ENCODE results near the gene LY6G5C. TPM values are rescaled to one million over a fixed set of nuclear protein-coding genes. Genes with fewer than 3 reads are reported as not detected.

The LY6G5C gene, protein sequence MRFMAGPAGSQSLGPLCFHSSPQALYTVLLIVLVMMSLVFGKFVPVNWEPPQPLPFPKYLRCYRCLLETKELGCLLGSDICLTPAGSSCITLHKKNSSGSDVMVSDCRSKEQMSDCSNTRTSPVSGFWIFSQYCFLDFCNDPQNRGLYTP
- 0.94 TPM in 1 of 2 replicates, not detected in the other for total RNA-seq (2014; rRNA removed; shearing (Covaris generic))

DNA sequence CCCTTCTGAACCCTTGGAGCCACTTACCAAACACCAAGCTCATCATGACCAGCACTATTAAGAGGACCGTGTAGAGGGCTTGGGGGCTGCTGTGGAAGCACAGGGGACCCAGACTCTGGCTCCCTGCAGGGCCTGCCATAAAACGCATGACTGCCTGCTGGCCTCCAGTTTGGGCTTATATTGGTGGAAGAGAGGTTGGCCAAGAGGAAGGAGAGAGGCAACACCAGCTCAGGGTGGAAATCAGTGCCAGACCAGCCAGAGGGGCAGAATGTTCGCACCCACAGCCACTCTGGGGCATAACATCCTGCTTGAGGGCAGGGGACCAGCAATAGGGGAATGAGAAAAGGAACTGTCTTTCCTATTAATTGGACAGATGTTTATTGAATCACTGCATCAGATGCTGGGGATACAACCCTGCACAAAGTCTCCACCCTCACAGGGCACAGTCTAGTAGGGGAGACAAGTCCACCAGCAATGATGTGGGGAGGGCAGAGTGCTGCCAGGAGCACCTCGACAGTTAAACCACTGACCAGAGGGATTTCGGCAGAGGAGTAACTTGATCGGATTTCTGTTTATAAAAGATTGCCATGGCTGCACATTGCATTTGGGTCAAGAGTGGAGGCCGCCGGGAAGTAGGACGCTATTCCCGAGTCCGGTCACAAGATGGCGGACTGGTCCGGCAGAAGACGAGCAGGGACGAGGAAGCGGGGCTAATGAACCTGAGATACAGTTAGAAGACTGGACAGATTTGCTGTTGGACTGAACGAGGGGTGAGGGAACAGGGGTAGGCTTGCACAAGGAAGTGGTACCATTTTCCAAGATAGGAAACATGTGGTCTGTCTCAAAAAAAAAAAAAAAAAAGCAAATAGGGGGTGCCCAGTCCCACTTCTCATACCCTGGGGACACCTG is at the start of gene LY6G5C:
Gene LY6G5C (minus strand): TSS at position 842 of the 909 bp plus-strand sequence. CDS start 694 bp downstream, at position 148.

DNA sequence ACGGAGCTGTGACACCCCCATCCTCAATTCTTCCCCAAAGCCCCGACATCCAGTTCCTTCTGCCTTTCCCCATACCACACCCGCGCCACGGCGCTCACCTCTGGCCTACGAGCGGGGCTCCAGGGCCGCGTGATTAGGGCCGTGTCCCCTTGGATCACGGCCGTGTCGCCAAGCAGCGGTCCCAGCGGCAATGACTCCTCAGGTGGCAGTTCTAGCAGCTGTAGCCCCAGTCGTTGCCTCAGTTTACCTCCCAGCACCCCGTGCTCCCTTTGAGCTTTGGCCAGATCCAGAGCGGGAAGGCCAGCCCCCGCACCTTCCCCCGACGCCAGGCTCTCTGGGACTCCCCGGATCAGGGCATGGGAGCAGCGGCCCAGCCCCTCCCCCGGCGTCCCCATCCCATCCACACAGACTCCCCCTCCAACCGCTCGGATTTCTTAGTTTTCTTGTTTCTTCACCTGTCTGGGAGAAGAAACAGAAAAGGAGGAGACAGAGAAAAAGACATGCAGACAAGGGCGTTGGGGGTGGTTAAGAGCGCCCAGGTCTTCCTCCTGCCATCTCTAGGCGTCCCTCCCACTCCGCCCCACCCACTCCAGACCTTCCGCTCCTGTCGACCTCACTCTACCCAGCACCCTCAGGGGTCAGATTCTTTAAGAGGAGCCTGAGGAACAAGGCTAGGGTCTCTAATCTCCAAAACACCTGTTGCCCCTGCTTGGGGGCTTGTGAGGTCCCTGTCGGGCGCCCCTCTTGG is 48.1 kb upstream of the LY6G5C start, which contains the start of gene DDAH2:
Gene DDAH2 (minus strand): TSS at position 533 of the 748 bp plus-strand sequence. CDS start 138 bp downstream, at position 395.

DNA sequence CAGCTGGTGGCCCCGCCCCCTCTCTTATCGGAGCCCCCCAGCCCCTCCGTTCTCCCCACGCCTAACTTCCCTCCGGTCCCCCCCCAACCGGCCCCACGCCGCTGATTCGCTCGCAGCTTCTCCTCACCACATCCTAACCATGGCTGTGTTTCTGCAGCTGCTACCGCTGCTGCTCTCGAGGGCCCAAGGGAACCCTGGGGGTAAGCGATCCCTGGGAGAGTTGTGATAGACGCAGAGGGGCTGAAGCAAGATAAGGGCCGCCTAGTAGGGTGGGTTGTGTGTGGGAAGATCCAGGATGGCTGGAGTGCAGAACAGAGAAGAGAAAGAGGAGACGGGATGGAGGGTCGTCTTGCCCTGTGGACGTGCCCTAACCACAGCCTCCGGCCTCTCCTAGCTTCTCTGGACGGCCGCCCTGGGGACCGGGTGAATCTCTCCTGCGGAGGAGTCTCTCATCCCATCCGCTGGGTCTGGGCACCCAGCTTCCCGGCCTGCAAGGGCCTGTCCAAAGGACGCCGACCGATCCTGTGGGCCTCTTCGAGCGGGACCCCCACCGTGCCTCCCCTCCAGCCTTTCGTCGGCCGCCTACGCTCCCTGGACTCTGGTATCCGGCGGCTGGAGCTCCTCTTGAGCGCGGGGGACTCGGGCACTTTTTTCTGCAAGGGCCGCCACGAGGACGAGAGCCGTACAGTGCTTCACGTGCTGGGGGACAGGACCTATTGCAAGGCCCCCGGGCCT is 42.5 kb upstream of the LY6G5C start, which contains the start of gene MPIG6B:
Gene MPIG6B (plus strand): TSS at position 129 of the 735 bp plus-strand sequence. CDS start 11 bp downstream, at position 140.

DNA sequence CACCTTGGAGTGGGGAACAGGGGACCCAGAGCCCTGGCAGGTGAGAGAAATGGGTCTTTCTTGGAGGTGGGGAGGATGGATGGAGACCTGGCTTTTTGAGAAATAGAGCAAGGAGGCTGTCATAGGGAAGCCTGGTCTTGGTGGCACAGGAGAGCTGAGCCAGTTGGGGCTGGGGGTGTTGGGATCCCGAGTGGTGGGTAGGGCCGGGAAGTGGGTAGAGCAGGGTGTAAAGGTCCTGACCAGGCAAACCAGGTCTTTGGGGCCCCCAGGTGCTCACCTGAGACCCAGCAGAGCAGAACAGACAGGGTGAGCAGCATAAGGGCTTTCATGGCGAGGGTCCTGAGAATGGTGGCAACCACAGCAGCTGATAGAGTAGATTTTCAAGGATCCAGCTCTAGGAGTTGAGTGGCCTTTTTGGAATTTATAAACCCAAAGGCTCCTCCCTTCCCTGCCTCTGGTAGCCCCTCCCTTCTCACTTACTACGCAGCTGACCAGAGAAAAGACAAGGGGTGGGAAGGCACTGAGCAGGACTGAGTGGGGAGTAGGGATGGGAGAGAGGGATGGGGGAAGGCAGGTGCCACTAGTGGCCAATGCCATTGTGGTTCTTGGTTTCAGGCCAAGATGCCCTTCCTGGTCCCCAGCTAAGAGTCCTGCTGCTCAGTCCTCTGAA is 40.6 kb upstream of the LY6G5C start, which contains the start of gene LY6G6C:
Gene LY6G6C (minus strand): TSS at position 396 of the 670 bp plus-strand sequence. CDS start 67 bp downstream, at position 329.

DNA sequence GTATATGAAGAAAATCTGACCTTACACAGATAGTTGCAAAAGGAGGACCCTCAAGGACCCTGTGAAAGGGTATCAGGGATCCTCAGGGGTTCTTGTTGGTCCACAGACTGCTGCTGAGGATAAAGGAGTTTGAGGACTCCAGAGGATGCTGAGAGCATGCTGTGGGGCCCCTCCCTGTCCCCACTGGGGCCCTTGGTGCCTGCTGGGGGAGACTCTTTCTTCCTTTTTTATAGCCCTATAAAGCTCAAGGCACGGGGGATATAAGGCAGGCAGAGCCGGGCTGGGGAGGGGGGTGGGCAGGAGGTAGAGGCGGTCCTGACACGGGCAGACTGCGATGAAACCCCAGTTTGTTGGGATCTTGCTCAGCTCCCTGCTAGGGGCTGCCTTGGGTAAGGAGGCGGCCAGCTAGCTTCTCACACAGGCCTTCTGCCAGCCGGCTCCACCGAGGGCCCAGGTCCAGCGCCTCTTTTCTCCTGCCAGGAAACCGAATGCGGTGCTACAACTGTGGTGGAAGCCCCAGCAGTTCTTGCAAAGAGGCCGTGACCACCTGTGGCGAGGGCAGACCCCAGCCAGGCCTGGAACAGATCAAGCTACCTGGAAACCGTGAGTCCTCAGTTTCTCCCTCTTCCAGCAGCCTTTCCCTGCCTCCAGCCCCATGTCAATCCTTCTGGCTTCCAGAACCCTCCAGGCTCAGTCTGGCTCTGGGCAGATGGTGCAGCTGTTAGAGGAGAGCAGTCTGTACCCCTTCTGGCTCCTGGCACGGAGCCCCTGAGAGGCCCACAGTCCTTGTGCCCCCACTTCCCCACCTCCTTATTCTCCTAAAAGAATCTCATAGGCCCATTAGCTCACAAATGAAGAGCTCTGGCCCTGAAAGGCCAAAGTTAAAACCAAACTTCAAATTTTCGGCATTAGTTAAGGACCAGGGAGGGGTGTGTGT is 34.4 kb upstream of the LY6G5C start, which contains the start of gene LY6G6D:
Gene LY6G6D (plus strand): TSS at position 327 of the 937 bp plus-strand sequence. CDS start 8 bp downstream, at position 335.

DNA sequence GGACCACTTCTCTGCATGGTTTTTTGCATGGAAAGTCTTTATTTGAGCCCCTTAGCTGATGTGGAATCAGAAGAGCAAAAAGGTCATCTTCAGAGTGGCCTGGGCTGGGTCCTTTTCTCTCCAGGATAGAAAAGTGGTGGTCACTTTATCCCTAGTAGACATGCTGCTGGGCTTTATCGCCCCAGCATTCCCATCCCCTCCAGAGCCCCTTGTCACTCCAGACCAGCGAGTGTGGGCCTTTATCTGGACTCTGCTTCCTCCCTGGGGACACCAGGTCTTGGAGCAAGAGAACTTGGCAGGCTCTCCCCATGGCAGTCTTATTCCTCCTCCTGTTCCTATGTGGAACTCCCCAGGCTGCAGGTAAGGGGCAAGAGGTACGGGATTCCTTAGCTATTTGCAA is 25.7 kb upstream of the LY6G5C start, which contains the start of gene LY6G6F:
Gene LY6G6F (plus strand): TSS at position 268 of the 400 bp plus-strand sequence. CDS start 41 bp downstream, at position 309.

DNA sequence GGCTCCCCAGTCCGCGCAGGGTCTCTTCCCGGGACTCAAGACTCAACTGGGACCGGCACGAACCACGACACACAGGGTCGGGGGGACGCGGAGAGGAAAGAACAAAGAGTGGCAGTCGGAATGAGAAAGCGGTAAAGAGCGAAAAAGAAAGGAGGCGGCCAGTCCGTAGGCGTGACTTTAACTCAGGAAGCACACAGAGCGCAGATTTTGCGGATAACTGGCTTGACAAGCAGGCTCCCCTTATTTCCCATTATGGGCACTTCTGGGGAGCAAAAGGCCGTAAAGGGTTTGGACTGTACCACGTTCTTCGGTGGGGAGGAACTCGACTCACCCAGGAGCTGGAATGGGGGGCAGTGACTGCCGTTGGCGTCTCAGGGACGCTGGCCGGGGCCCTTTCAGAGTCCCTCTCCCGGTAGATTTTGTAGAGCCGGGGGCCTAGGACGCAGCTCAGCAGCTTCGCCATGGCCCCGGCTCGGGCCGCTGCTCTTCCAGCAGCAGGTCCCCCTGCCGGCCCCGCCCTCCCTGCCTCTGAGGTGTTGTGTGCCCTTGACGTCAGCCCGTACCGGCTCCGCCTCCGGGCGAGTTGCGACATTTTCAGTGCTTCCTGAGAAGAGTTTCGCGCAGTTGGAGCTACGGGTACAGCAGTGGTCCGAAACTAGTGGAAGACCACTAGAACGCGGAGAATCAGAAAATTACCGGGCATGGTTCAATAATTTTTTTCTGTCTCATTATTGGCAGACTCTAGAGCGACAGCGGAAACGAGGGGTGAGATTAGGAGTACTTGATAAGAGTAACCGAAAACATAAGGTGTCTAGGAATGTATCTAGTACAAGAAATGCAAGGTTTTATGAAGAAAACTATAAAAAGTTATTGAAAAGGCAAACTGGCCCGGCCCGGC is 22.2 kb upstream of the LY6G5C start, which contains the start of gene ABHD16A:
Gene ABHD16A (minus strand): TSS at position 506 of the 898 bp plus-strand sequence. CDS start 43 bp downstream, at position 463.

DNA sequence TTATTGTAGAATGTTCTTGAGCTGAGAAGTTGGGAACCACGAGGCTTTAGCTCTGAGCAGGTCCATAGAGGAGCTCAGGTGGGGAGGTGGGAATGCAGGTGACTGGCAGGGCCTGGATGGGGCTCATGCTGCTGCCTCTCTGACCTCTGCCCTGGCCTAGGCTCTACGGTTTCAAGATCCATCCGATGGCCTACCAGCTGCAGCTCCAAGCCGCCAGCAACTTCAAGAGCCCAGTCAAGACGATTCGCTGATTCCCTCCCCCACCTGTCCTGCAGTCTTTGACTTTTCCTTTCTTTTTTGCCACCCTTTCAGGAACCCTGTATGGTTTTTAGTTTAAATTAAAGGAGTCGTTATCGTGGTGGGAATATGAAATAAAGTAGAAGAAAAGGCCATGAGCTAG is 11.2 kb downstream of the LY6G5C start, which contains the start of gene LY6G5B:
Gene LY6G5B (plus strand): TSS at position 301 of the 400 bp plus-strand sequence. CDS start 975 bp downstream, outside the sequence.

DNA sequence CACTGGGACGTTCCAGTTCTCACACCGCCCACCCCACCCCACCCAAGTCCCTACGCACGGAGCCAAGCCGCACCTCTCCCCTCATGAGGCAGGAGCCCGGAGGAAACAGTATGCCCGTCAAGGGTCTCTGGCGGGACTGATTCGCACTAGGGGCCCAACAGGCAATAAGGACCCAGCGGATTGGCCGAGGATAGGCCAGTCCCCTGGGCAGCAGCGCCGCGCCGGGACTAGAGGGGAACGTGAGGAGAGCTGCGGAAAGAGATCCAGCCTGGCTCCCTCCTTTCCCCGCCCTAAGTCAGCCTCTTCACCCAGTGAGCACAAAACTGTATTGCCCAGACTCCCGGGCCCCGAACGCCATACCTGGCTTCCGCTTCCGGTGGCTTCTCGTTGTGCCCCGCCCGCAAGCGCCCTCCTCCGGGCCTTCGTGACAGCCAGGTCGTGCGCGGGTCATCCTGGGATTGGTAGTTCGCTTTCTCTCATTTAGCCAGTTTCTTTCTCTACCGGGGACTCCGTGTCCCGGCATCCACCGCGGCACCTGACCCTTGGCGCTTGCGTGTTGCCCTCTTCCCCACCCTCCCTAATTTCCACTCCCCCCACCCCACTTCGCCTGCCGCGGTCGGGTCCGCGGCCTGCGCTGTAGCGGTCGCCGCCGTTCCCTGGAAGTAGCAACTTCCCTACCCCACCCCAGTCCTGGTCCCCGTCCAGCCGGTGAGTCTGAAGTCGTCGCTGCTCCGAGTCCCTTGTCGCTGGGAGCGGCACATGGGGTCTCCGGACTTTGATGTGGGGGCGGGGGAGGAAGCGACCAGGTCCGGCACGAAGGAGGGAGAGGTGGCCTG is 15.1 kb downstream of the LY6G5C start, which contains the start of gene CSNK2B:
Gene CSNK2B (plus strand): TSS at position 580 of the 836 bp plus-strand sequence. CDS start 752 bp downstream, outside the sequence.

DNA sequence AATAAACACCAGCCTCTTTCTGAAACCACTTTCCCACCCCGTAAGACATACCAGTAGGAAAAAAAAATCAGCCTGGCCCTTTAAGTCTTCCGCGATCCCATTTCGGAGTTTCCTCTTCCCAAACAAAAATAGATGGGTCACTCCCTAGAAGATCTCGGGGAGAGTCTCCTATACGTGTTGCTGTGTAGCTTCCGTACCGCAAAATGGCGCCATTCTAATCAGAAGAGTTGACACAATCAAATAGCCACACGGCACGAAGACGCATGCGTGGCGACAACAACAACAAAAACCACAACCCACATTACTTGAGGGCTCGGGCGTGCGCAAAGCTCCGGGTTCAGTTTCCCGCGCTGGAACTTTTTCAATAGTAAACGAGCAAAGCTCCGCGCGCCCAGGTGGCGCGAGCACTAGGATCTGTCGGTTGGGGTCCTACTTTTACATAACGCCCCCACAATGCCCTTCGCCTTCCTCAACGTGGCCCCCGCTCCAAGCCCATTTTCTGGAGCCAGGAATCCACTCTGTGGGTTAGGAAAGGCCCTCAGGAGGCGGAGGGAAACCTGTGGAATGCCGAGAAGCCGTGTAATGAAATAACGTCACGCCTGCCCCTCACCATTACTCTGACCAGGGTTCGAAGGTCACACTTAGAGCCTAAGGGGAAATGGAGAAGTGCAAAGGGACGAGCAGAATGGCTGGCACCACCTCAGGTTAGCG is 15.9 kb downstream of the LY6G5C start, which contains the start of gene GPANK1:
Gene GPANK1 (minus strand): TSS at position 208 of the 711 bp plus-strand sequence. CDS start 519 bp downstream, outside the sequence.

DNA sequence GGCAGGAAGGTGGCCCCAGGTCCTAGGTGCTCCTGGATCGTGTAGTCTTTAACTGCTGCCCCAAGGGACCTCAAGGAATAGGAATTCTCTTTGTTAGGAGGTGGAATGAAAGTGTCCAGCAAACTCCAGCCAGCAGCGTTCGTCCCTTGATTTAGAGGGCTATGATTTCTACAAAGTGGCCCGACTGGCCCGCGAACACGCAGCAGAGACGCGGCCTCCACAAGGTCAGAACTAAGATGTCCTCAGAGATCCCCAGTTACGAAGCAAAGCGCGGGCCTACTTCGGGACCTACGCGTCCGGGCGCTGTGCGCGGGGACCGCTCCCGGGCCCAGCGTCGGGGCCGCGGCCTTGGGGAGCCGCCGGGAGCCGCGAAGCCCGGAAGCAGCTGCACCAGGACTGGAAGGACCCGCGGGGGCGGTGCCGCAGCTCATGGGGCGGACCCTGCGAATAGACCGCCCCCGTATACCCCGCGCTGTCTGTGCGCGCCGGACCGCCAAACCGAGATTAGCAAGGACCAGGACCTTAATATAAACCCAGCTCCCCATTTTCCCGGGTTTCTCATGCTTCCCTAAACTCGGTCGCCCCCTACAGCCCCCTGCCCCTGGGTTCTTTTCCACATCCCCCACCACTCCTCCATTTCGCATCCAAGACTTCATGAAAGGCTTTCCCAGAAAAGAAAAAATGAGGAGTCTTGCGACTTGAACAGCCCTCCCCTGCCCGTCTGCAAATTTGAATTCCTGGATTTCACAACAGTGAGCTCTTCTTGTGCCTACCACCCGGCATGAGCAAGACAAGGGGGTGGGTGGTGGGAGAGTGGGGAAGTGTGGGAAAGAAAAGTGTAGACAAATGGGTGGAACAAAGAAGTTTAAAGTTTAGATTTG is 20.2 kb downstream of the LY6G5C start, which contains the start of gene C6orf47:
Gene C6orf47 (minus strand): TSS at position 398 of the 881 bp plus-strand sequence. CDS start 831 bp downstream, outside the sequence.

DNA sequence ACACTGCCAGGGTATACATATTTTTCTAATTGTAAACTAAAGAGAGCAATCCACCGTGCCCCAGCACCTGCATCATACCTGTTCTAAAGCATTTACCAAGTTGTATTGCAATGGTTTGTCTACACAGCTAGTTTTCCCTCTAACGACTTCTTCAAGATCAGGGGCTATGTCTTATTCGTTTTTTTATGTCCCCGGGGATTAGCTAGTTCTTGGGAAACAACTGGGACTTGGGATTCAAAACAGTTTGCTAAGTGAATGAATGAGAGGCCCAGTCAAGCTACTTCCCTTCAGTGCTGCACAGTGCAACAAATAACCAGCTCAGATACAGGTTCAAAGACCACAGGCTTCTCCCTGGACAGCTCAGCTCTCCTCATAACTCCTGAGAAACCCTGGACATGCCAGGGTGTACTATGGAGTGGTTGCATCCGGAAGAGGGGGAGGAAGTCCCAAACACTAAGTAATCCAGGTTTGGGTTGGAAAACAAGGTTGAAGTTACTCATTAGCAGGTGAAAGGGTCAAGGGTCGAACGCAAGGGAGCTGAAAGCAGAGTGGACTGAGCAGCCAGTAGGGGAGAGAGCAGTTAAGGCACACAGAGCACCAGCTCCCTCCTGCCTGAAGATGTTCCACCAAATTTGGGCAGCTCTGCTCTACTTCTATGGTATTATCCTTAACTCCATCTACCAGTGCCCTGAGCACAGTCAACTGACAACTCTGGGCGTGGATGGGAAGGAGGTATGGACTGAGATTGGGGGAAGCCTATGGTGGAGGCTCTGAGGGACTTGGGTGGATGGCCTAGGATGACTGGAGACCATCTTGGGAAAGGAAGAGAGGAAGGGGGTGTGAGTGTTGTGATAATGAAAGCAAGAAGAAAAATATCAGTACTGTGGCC is 25.3 kb downstream of the LY6G5C start, which contains the start of gene APOM:
Gene APOM (plus strand): TSS at position 546 of the 889 bp plus-strand sequence. CDS start 73 bp downstream, at position 619.

